Fibroblast of skin of left quadriceps (primary cell): ENCODE data around the gene TRPC6.
A peak's percentile ranks its signal among the peaks of the same experiment; 100 is the strongest.
"Not testable (repeated sequence)": the region's sequence is repeated elsewhere in the genome, so short reads cannot be mapped to it uniquely, and the experiment has no call there.

ENCODE experiments used
- DNase-seq, 2 experiments: peaks; one replicate each; pipeline ENCODE4 v3.0.0-alpha.2; 2013; ENCODE audit warnings: low read depth in 2 of 2

The TRPC6 gene

GRCh38 chr11:101448881-101449442 lies 134.8 kb downstream of the TRPC6 start:
- DNase-seq = no peak

DNA sequence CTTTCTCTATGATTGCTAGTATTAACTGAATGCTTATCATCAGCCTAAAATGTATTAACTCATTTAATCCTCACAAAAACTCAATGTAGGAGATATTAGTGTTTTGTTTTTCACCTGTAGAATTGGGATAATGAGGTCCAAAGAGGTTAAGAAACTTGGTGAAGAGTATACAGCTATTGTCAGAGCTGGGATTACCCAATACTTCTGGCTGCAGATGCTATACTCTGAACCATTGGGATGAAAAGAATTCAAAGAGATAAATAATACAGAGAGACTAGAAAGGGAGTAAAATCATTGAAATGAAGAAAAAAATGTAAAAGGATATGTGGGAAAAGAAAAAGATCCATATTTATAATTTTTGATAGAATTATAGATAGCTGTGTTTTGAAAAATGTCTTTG lies 137.1 kb downstream of the TRPC6 start:
- no peak for DNase-seq

- DNase-seq = peak; percentile 39 to 41
Measured at GRCh38 chr11:101446238-101446637, 137.6 kb downstream of the TRPC6 start.

DNA sequence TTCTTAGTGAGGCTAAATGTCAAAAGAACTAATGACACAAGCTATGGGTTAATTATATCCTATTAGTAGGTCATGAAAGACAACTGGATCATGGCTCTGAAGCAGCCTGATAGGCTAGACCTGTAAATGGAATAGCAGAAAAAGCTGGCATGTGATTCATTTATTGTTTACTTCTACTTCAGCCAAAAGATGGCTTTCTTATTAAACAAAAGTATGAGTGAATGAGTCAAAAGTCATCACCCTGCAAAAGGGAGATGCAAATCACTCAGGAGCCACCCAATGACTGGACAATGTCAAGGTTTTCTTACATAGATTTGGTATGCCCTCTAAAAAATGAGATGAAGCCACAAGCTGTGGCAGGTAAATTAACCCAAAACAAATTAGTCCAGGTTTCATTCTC lies 138.0 kb downstream of the TRPC6 start:
- no peak for DNase-seq

DNA sequence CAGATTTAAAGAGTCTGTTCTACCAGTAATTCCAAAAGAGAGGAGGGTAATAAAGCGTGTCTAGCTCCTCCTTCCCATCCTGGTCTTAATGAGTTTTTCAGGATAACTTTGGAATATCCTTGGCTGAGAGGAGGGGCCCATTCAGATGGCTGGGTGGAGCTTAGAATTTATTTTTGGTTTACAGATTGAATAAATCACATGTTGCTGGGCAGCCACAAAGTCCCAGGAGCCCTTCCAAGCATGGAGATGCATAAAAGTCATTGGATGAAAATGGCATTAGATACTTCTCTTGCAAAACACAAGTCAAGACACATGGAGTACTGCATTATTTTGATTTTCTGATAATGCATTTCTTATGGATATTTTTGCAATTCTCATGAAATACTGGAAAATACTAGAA lies 139.0 kb downstream of the TRPC6 start:
- DNase-seq = no peak

DNA sequence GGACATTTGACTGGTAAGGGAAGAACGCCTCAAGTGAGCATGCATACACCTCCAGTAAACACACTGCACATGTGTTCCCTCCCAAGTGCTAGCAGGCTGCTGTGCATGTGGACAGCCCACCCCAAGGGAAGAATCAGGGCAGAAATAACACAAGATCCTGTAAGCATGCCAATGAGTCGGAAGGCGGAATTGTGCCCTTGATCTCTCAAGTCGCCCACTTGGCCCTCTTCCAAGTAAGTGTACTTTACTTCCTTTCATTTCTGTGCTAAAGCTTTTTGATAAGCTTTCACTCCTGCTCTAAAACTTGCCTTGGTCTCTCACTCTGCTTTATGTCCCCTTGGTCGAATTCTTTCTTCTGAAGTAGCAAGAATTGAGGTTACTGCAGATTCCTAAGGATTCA lies 139.6 kb downstream of the TRPC6 start:
- DNase-seq = no peak

GRCh38 chr11:101442936-101443521 lies 140.8 kb downstream of the TRPC6 start:
- no peak for DNase-seq

GRCh38 chr11:101442171-101442570 lies 141.6 kb downstream of the TRPC6 start:
- peak in 1 of 2 experiments; percentile 21 for DNase-seq

DNA sequence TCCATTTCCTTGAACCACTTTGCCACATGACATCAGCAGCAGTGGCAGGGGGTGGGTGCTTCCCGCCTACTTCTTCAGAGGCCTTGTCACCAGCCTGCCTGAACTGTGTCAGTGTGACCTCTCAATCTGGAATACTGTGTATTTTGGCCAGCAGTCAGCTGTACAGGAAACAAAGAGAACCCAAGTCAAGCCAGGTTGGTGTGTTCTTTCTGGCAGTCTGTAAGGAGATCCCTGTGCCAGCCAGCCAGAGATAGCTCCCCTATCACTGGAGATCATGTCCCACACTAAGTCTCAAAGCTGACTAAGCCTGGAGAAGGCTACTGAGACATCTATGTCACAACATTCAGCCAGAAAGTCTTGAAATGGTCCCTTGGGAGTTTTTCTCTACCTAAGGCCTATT lies 142.1 kb downstream of the TRPC6 start:
- no peak for DNase-seq

GRCh38 chr11:101439488-101439887 lies 144.3 kb downstream of the TRPC6 start:
- DNase-seq = no peak

DNA sequence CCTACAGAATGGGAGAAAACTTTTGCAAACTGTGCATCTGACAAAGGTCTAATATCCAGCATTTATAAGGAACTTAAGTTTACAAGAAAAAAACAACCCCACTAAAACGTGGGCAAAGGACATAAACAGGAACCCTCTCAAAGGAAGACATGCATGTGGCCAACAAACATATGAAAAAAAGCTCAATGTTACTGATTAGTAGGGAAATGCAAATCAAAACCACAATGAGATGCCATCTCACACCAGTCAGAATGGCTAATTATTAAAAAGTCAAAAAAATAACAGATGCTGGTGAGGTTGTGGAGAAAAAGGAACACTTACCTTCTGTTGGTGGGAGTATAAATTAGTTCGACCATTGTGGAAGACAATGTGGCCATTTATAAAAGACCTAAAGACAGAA lies 145.1 kb downstream of the TRPC6 start:
- DNase-seq = not testable (repeated sequence)

DNA sequence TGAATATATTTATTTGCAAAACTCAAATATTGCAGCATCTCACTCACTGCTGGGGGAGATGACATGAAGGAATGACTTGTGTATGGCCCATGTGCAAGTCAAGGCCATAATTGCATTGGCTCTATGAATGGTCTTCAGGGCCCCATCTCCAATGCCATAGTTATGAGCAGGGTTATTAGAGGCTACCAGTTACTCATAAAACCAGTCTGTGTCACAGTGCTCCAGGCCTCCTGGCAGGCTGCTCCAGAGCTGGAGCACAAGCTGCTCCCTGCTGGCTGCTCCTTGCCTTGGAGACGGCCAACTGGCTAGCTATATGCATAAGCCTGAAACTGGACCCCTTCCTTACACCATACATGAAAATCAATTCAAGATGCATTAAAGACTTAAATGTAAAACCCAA lies 145.7 kb downstream of the TRPC6 start:
- DNase-seq = no peak

GRCh38 chr11:101436511-101437142 lies 147.2 kb downstream of the TRPC6 start:
- DNase-seq = no peak

DNA sequence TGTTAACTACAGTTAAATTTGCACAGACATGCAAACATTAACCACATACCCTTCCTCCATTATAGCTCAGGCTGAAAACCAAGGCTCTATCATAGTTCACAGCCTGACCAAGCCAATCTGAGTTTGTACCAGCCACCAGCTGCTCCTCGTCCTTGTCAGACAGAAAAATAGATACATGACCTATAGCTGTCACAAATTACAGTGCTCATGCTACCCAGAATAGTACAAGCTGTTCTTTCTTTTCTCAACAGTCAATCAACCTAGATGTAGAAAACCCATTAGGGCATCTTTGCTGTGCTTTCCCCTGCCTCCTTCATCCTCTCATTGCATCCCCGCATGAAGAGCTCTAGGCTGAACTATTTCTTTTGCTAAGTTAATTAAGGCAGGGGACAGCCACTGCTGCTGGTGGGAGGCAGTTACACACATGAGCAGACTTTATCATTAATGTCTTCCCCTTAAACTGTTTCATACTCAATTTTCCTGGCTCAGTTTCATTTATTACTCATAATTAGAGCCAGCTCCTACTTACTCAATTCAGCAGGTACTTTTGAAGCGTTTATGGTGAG lies 148.3 kb downstream of the TRPC6 start:
- no peak for DNase-seq

GRCh38 chr11:101434026-101434643 lies 149.7 kb downstream of the TRPC6 start:
- no peak for DNase-seq

DNA sequence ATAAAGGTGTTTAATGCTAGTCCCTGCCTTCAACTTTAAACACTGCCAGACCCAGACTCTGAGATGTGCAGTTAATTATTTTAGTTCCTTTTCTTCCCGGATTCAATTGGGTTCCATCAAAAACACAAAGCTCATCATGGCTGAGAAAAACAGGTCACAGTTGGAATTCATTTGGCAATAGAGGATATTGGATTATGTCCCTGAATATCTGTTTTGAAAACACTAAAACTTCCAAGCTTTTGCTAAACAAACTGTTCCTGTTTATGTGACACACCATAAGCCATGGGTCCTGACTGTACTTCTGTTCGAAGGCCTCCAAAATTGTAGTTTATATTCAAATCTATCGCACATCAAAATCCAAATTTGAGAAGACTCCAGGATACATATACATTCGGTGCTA lies 150.7 kb downstream of the TRPC6 start:
- DNase-seq = no peak

- DNase-seq = no peak
Measured at GRCh38 chr11:101429703-101430540, 153.9 kb downstream of the TRPC6 start.

GRCh38 chr11:101428918-101429317 lies 154.9 kb downstream of the TRPC6 start:
- no peak for DNase-seq

GRCh38 chr11:101407324-101407723 lies 176.5 kb downstream of the TRPC6 start:
- no peak for DNase-seq
